Esophagus muscularis mucosa (tissue), 4 donors: ENCODE data around the gene SH3BP5L. TPM values are rescaled to one million over a fixed set of nuclear protein-coding genes. Genes with fewer than 3 reads are reported as not detected.

Experiments
- DNase-seq: peaks from one replicate; pipeline ENCODE4 v3.0.0-alpha.2; 2017; ENCODE audit errors: extremely low spot score
- H3K27ac ChIP-seq, 4 donors: fragments of 200-600 bp; sonication (generic); replicated peaks in 1 of 4; 1 replicate in 3 of 4; 2 replicates in 1 of 4; pipeline ENCODE4 v1.5.1; 2016 to 2019; ENCODE audit warnings: mild to moderate bottlenecking in 1 of 4
- H3K27me3 ChIP-seq, 4 donors: fragments of 200-600 bp; sonication (generic); one replicate each; pipeline versions ENCODE4 v1.5.1 to v1.6.0; 2016 to 2019
- H3K36me3 ChIP-seq, 4 donors: fragments of 200-600 bp; sonication (generic); one replicate each; pipeline ENCODE4 v1.5.1; 2016 to 2019
- H3K4me1 ChIP-seq, 4 donors: fragments of 200-600 bp; sonication (generic); one replicate each; pipeline ENCODE4 v1.5.1; 2016 to 2019
- H3K4me3 ChIP-seq, 4 donors: fragments of 200-600 bp; sonication (generic); 1 replicate in 2 of 4; 2 replicates in 2 of 4; pipeline ENCODE4 v1.5.1; 2016 to 2019; ENCODE audit warnings: mild to moderate bottlenecking in 4 of 4, moderate library complexity in 1 of 4
- H3K9me3 ChIP-seq, 4 donors: fragments of 200-600 bp; sonication (generic); 1 replicate in 3 of 4; 2 replicates in 1 of 4; pipeline ENCODE4 v1.5.1; 2016 to 2019
- EP300 ChIP-seq: sonication (generic); formaldehyde crosslinking; IDR thresholded peaks from one replicate; pipeline ENCODE4 v1.6.1; 2017; ENCODE audit warnings: antibody characterized with exemption
- POLR2A ChIP-seq: fragments of 450-650 bp; IDR thresholded peaks from one replicate; pipeline ENCODE4 v1.6.1; 2017; ENCODE audit warnings: antibody characterized with exemption, moderate library complexity, mild to moderate bottlenecking, low read depth
- POLR2AphosphoS5 ChIP-seq, 2 donors: sonication (generic); formaldehyde crosslinking; IDR thresholded peaks; one replicate each; pipeline ENCODE4 v1.6.1; 2017; ENCODE audit warnings: antibody characterized with exemption in 2 of 2
- WGBS: methylation state at CpG from one replicate; pipeline ENCODE4 v1.1.5; 2018; 5-methylcytosine and 5-hydroxymethylcytosine counted together
- intact Hi-C: fragments of 100-400 bp; cut with DNase I; formaldehyde crosslinking; loops from one replicate; pipeline ENCODE4 v1.15.1; 2023
- total RNA-seq, 4 donors: library from RNA; depleted of rRNA; stranded (reverse); fragments of >200 nt; gene quantifications; one replicate each; pipeline versions ENCODE4 v1.1.0 to v1.2.1, GENCODE V29; 2016
- TF ChIP-seq, protein P1 (sequence below), 3 experiments: fragments of 200-600 bp in 2 of 3; fragments of 450-650 bp in 1 of 3; sonication (generic) in 2 of 3; IDR thresholded peaks; one replicate each; pipeline ENCODE4 v1.5.1; 2017 to 2019; ENCODE audit warnings: antibody characterized with exemption in 3 of 3, mild to moderate bottlenecking in 2 of 3, moderate library complexity in 1 of 3

SH3BP5L gene
- total RNA-seq, 4 donors from 2014 or later: 19.9 to 36.2 (median 28.3) TPM

- Histone ChIP-seq H3K36me3 (no peaks in the 10 kb centered on the region), H3K4me1 (no peaks in the 10 kb centered on the region), H3K4me3 (no peak overlapping the region), H3K27ac (no peak overlapping the region), H3K9me3 (no peaks in the 10 kb centered on the region), H3K27me3 (no peaks in the 10 kb centered on the region)
- peak; percentile 37 for DNase-seq
- intact Hi-C loops: no loop called here
- TF ChIP-seq POLR2AphosphoS5 (IDR thresholded peaks at IDR 0.05) (no peak), EP300 (no peak), POLR2A (no peak)
- TF ChIP-seq, protein P1, sequence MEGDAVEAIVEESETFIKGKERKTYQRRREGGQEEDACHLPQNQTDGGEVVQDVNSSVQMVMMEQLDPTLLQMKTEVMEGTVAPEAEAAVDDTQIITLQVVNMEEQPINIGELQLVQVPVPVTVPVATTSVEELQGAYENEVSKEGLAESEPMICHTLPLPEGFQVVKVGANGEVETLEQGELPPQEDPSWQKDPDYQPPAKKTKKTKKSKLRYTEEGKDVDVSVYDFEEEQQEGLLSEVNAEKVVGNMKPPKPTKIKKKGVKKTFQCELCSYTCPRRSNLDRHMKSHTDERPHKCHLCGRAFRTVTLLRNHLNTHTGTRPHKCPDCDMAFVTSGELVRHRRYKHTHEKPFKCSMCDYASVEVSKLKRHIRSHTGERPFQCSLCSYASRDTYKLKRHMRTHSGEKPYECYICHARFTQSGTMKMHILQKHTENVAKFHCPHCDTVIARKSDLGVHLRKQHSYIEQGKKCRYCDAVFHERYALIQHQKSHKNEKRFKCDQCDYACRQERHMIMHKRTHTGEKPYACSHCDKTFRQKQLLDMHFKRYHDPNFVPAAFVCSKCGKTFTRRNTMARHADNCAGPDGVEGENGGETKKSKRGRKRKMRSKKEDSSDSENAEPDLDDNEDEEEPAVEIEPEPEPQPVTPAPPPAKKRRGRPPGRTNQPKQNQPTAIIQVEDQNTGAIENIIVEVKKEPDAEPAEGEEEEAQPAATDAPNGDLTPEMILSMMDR (IDR thresholded peaks at IDR 0.05): no peak
- WGBS: 87% methylated on average over 3 of the region's 3 CpGs
Observed at GRCh38 chr1:248788327-248788726, 37.4 kb downstream of the SH3BP5L start.

DNA sequence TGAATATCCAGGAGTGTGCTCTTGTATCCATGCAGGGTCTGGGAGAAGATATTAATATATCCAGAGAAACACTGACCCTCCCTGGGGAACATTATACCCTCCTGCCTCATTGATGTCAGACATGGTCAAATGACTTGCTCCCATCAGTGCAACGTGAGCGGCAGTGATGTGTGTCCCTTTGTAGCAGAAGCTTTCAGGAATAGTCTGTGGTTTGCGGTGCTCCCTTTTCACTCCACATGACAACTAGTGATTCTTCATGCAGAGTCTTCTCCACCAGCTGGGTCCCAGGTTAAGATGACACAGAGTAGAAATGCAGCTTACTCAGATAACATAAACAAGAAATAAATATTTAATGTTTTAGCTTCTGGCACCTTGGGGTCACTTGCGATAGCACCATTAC is 38.3 kb downstream of the SH3BP5L start:
- intact Hi-C loops: no loop called here
- DNase-seq: no peak
- H3K36me3 ChIP-seq: no peaks in the 10 kb centered on the region
- no peak overlapping the region for H3K27ac ChIP-seq
- no peak overlapping the region for H3K4me3 ChIP-seq
- H3K9me3 ChIP-seq: no peaks in the 10 kb centered on the region
- H3K4me1 ChIP-seq: no peaks in the 10 kb centered on the region
- TF ChIP-seq POLR2AphosphoS5 (IDR thresholded peaks at IDR 0.05) (no peak), EP300 (no peak), POLR2A (no peak)
- TF ChIP-seq, protein P1 (IDR thresholded peaks at IDR 0.05): no peak
- H3K27me3 ChIP-seq: peaks cover 0 to 6% (median 0%) of the 10 kb centered on the region in 4 donors
- 98% methylated on average over 4 of the region's 4 CpGs for WGBS

DNA sequence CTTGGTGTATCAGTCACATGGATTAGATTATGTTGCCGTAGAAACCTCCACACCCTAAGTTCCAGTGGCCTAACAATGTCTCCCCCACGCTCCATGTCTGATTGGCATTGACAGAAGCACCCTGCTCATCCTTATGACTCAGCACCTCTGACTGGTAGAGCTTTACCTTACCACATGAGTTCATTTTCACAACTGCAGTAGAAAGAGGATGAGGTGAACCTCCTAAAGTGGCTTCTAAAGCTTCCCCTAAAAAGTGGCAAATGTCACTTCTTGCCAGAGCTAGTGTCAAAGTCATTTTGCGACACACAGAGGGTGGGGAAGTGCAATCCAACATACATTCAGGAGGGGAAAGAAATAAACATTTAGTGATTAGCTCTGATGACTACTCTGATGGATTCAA is 39.6 kb downstream of the SH3BP5L start:
- Histone ChIP-seq H3K27me3 (peaks cover 0 to 10% (median 0%) of the 10 kb centered on the region in 4 donors), H3K9me3 (peaks cover 0 to 2% (median 0%) of the 10 kb centered on the region in 4 donors), H3K27ac (no peak overlapping the region), H3K4me1 (no peaks in the 10 kb centered on the region), H3K4me3 (no peak overlapping the region), H3K36me3 (no peaks in the 10 kb centered on the region)
- intact Hi-C loops: no loop called here
- WGBS: 71% methylated on average over 3 of the region's 3 CpGs
- TF ChIP-seq POLR2A (no peak), POLR2AphosphoS5 (IDR thresholded peaks at IDR 0.05) (no peak), EP300 (no peak)
- TF ChIP-seq, protein P1 (IDR thresholded peaks at IDR 0.05): no peak
- no peak for DNase-seq

GRCh38 chr1:248783367-248783766 is 42.3 kb downstream of the SH3BP5L start:
- peaks cover 0 to 10% (median 0%) of the 10 kb centered on the region in 4 donors for H3K27me3 ChIP-seq
- TF ChIP-seq EP300 (no peak), POLR2A (no peak), POLR2AphosphoS5 (IDR thresholded peaks at IDR 0.05) (no peak)
- TF ChIP-seq, protein P1 (IDR thresholded peaks at IDR 0.05): no peak
- 64% methylated on average over 3 of the region's 3 CpGs for WGBS
- no peaks in the 10 kb centered on the region for H3K4me1 ChIP-seq
- H3K36me3 ChIP-seq: no peaks in the 10 kb centered on the region
- no peak for DNase-seq
- peaks cover 0 to 12% (median 0%) of the 10 kb centered on the region in 4 donors for H3K9me3 ChIP-seq
- intact Hi-C loops: no loop called here
- H3K4me3 ChIP-seq: no peak overlapping the region
- H3K27ac ChIP-seq: no peak overlapping the region
